AG04450 (cell line): ENCODE results near the gene TEX264. TPM values are rescaled to one million over a fixed set of nuclear protein-coding genes. Genes with fewer than 3 reads are reported as not detected.

Source experiments
- CTCF ChIA-PET: fragments of 300-600, 350-600 bp; formaldehyde crosslinking; extraction: SDS; loops from one replicate; lab custom pipeline; 2022; ENCODE audit warnings: antibody characterized with exemption, inconsistent platforms; lab: Charles Lee
- POLR2A ChIA-PET: fragments of 350-600 bp; formaldehyde crosslinking; extraction: SDS; loops from one replicate; lab custom pipeline; 2021; ENCODE audit warnings: antibody characterized with exemption, inconsistent platforms; lab: Yijun Ruan, JAX
- DNase-seq: peaks from one replicate; pipeline ENCODE4 v3.0.0-alpha.2; 2011; ENCODE audit warnings: low read depth, low spot score
- H3K27ac ChIP-seq: one replicate; pipeline ENCODE4 v1.5.1; 2012; ENCODE audit warnings: low read depth, low read length, control low read depth
- H3K27me3 ChIP-seq: one replicate; pipeline ENCODE4 v1.6.0; 2012; ENCODE audit warnings: low read length; ENCODE audit not compliant: control insufficient read depth, insufficient read depth
- H3K4me3 ChIP-seq: 2 replicates; pipeline ENCODE4 v1.5.1; 2011; ENCODE audit warnings: mild to moderate bottlenecking, low read depth, low read length, control low read depth
- H3K9me3 ChIP-seq: 2 replicates; pipeline ENCODE4 v1.5.1; 2012; ENCODE audit warnings: low read length; ENCODE audit not compliant: control insufficient read depth, insufficient read depth
- CTCF ChIP-seq: IDR thresholded peaks from 2 replicates; pipeline ENCODE4 v1.5.1; 2011; ENCODE audit warnings: low read depth, low read length, control low read depth, inconsistent platforms
- polyA plus RNA-seq: library from polyadenylated mRNA; depleted of rRNA; stranded (reverse); fragments of >200 nt; gene quantifications from 2 replicates; pipeline ENCODE4 v1.2.3, GENCODE V29; 2011

The TEX264 gene
- polyA plus RNA-seq, 1 experiment = 40.6 TPM

- no peak overlapping the region for H3K4me3 ChIP-seq
- ChIA-PET CTCF (no interaction called here), POLR2A (no interaction called here)
- TF ChIP-seq CTCF = no peak
- H3K27me3 ChIP-seq = peaks cover 3% of the 10 kb centered on the region
- H3K27ac ChIP-seq = no peak overlapping the region
- no peak for DNase-seq
- H3K9me3 ChIP-seq = no peaks in the 10 kb centered on the region; the same call in 1 of the 2 replicates
These were observed 44.9 kb downstream of the TEX264 start for GRCh38 chr3:51715977-51716294.

- POLR2A ChIA-PET = no interaction called here
- no peak for TF ChIP-seq CTCF
- DNase-seq = no peak
- CTCF ChIA-PET = no interaction called here
- Histone ChIP-seq H3K4me3 (no peak overlapping the region), H3K9me3 (no peaks in the 10 kb centered on the region; the same call in 1 of the 2 replicates), H3K27ac (no peak overlapping the region), H3K27me3 (no peaks in the 10 kb centered on the region)
These were observed 45.8 kb downstream of the TEX264 start for GRCh38 chr3:51716805-51717204.

- CTCF ChIA-PET = no interaction called here
These were observed 46.4 kb downstream of the TEX264 start for GRCh38 chr3:51717446-51717845.

GRCh38 chr3:51717947-51718346 lies 46.9 kb downstream of the TEX264 start:
- CTCF ChIA-PET = no interaction called here
- no peak for DNase-seq

More at GRCh38 chr3:51717446-51717845, 46.4 kb downstream of the TEX264 start:
- POLR2A ChIA-PET = no interaction called here
- no peaks in the 10 kb centered on the region for H3K27me3 ChIP-seq
- no peaks in the 10 kb centered on the region; the same call in 1 of the 2 replicates for H3K9me3 ChIP-seq
- no peak for DNase-seq
- no peak overlapping the region for H3K27ac ChIP-seq
- no peak for TF ChIP-seq CTCF
- H3K4me3 ChIP-seq = no peak overlapping the region

More at GRCh38 chr3:51717947-51718346, 46.9 kb downstream of the TEX264 start:
- Histone ChIP-seq H3K4me3 (no peak overlapping the region), H3K27me3 (no peaks in the 10 kb centered on the region), H3K27ac (no peak overlapping the region), H3K9me3 (no peaks in the 10 kb centered on the region; the same call in 1 of the 2 replicates)
- TF ChIP-seq CTCF = no peak
- POLR2A ChIA-PET = no interaction called here
